SK-N-SH (cell line): ENCODE measurements around the gene CNPY2.
A peak's percentile ranks its signal among the peaks of the same experiment; 100 is the strongest.

ENCODE experiments used
- EP300 ChIP-seq, 2 experiments: IDR thresholded peaks; 2 replicates each; pipeline versions ENCODE4 v1.4.0 to v1.6.1; 2012; ENCODE audit warnings: borderline replicate concordance in 1 of 2, low read depth in 1 of 2, low read length in 1 of 2
- GABPA ChIP-seq: IDR thresholded peaks from 2 replicates; pipeline ENCODE4 v1.4.0; 2012; ENCODE audit warnings: low read depth, mild to moderate bottlenecking
- GATA2 ChIP-seq: sonication (generic); formaldehyde crosslinking; IDR thresholded peaks from 2 replicates; pipeline ENCODE4 v1.5.0; 2020; ENCODE audit warnings: mild to moderate bottlenecking, missing genetic modification reagents
- NFIC ChIP-seq: IDR thresholded peaks from 2 replicates; pipeline ENCODE4 v1.4.0; 2012; ENCODE audit warnings: borderline replicate concordance
- POLR2AphosphoS5 ChIP-seq: IDR thresholded peaks from 2 replicates; pipeline ENCODE4 v1.6.1; 2012; ENCODE audit warnings: low read depth, low read length
- RAD21 ChIP-seq: IDR thresholded peaks from 2 replicates; pipeline ENCODE4 v1.6.1; 2012; ENCODE audit warnings: mild to moderate bottlenecking, low read length
- USF1 ChIP-seq: IDR thresholded peaks from 2 replicates; pipeline ENCODE4 v1.4.0; 2012; ENCODE audit warnings: low read depth, borderline replicate concordance
- TF ChIP-seq, protein P1 (sequence below): fragments of 200-600 bp; sonication (generic); IDR thresholded peaks from 2 replicates; pipeline ENCODE4 v1.6.1; 2017; ENCODE audit warnings: antibody characterized with exemption, mild to moderate bottlenecking, moderate library complexity

DNA sequence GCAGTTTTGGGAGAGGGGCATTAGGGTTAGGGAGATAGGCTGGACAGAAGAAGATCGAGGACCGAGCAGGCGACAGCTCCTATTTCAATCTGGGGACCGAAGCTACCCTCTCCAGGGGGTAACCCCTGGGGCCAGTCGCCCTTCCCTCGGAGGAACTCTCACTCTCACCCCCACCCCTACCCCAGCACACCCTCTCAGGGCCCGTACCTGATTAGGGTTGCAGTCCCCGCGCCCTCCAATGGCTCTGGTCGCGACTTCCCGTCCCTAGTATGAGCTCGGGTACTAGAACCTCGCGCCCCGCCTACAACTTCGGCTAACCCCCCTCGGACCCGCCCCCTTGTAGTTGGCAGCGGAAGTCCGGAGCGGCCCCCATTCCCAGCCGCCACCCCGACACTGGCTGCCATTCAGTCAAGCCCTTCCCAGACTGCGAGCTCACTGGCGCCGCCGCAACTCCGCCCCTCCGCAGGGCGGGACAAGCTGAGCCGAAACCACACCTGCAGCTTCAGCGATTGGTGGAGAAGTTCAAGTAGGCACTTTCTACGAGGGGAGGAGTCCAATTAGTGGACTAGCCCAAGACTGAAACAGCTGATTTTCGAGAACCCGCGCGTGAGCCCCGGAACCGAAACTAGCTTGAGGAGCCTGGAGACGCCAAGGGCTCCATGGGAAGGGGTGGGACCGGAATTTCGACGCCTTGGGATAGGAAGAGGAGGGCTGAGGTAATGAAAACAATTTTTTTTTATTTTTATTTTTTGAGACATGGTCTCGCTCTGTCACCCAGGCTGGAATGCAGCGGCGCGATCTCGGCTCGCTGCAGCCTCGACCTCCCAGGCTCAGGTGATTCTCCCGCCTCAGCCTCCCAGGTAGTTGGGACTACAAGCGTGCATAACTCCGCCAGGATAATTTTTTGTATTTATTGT, 44.3 kb upstream of the CNPY2 start, which contains the start of gene STAT2:
- TF ChIP-seq POLR2AphosphoS5, result peak; percentile 75
- TF ChIP-seq, protein P1, sequence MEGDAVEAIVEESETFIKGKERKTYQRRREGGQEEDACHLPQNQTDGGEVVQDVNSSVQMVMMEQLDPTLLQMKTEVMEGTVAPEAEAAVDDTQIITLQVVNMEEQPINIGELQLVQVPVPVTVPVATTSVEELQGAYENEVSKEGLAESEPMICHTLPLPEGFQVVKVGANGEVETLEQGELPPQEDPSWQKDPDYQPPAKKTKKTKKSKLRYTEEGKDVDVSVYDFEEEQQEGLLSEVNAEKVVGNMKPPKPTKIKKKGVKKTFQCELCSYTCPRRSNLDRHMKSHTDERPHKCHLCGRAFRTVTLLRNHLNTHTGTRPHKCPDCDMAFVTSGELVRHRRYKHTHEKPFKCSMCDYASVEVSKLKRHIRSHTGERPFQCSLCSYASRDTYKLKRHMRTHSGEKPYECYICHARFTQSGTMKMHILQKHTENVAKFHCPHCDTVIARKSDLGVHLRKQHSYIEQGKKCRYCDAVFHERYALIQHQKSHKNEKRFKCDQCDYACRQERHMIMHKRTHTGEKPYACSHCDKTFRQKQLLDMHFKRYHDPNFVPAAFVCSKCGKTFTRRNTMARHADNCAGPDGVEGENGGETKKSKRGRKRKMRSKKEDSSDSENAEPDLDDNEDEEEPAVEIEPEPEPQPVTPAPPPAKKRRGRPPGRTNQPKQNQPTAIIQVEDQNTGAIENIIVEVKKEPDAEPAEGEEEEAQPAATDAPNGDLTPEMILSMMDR, result no peak
- peak; percentile 3 to 60; a peak in 3 of 4 replicates for TF ChIP-seq EP300 (IDR thresholded peaks at IDR 0.05; ENCODE audit: borderline replicate concordance in 1 of 2, low read depth in 1 of 2, low read length in 1 of 2)
- TF ChIP-seq GATA2 (CRISPR knock-in tag), result no peak
- TF ChIP-seq GABPA, result peak; percentile 86
- peak; percentile 51; the same call in 1 of the 2 replicates for TF ChIP-seq USF1
- no peak for TF ChIP-seq NFIC
- TF ChIP-seq RAD21, result no peak
